Liver (tissue), 9 donors: ENCODE results near the gene SDE2. TPM values are rescaled to one million over a fixed set of nuclear protein-coding genes. Genes with fewer than 3 reads are reported as not detected.

Experiments
- DNase-seq: peaks from one replicate; pipeline ENCODE4 v3.0.0-alpha.2; 2017; ENCODE audit warnings: low spot score
- H3K27ac ChIP-seq, 2 donors: one replicate each; pipeline ENCODE4 v1.7.0; 2013; ENCODE audit warnings: inconsistent platforms in 2 of 2, low read length in 2 of 2, control low read depth in 1 of 2, low read depth in 1 of 2, mild to moderate bottlenecking in 1 of 2
- H3K27me3 ChIP-seq, 4 donors: one replicate each; pipeline versions ENCODE4 v1.6.1 to v1.7.0; 2013; ENCODE audit warnings: low read length in 3 of 4, inconsistent platforms in 1 of 4, mild to moderate bottlenecking in 1 of 4, moderate library complexity in 1 of 4; ENCODE audit not compliant: control insufficient read depth in 4 of 4, insufficient read depth in 4 of 4
- H3K36me3 ChIP-seq, 4 donors: one replicate each; pipeline versions ENCODE4 v1.6.1 to v1.7.0; 2013; ENCODE audit warnings: low read length in 3 of 4, mild to moderate bottlenecking in 3 of 4, low read depth in 1 of 4, moderate library complexity in 1 of 4; ENCODE audit not compliant: control insufficient read depth in 4 of 4, insufficient read depth in 3 of 4
- H3K4me1 ChIP-seq, 4 donors: one replicate each; pipeline versions ENCODE4 v1.6.1 to v1.7.0; 2013; ENCODE audit warnings: low read length in 3 of 4, mild to moderate bottlenecking in 3 of 4, moderate library complexity in 1 of 4; ENCODE audit not compliant: control insufficient read depth in 4 of 4, insufficient read depth in 4 of 4
- H3K4me3 ChIP-seq, 3 donors: one replicate each; pipeline versions ENCODE4 v1.6.1 to v1.7.0; 2013; ENCODE audit warnings: low read length in 3 of 3, control low read depth in 1 of 3, low read depth in 1 of 3, mild to moderate bottlenecking in 1 of 3
- H3K9ac ChIP-seq, 2 donors: one replicate each; pipeline ENCODE4 v1.7.0; 2013; ENCODE audit warnings: low read length in 2 of 2, mild to moderate bottlenecking in 2 of 2, moderate library complexity in 2 of 2, control low read depth in 1 of 2, low read depth in 1 of 2
- H3K9me3 ChIP-seq, 4 donors: one replicate each; pipeline versions ENCODE4 v1.6.1 to v1.7.0; 2013; ENCODE audit warnings: low read length in 3 of 4; ENCODE audit not compliant: control insufficient read depth in 4 of 4
- EGR1 ChIP-seq, 2 donors: IDR thresholded peaks; 2 replicates each; pipeline ENCODE4 v1.6.1; 2016 to 2018; ENCODE audit warnings: antibody characterized with exemption in 2 of 2, low read depth in 2 of 2
- FOXA1 ChIP-seq: IDR thresholded peaks from 2 replicates; pipeline ENCODE4 v1.6.1; 2016; ENCODE audit warnings: antibody characterized with exemption
- GABPA ChIP-seq, 2 donors: IDR thresholded peaks in 1 of 2; conservative IDR thresholded peaks in 1 of 2; 2 replicates each; pipeline ENCODE4 v1.6.1; 2016; ENCODE audit warnings: antibody characterized with exemption in 2 of 2, mild to moderate bottlenecking in 1 of 2, moderate library complexity in 1 of 2
- JUND ChIP-seq, 2 donors: IDR thresholded peaks; 2 replicates each; pipeline ENCODE4 v1.6.1; 2016; ENCODE audit warnings: antibody characterized with exemption in 2 of 2
- NR2F2 ChIP-seq: IDR thresholded peaks from 2 replicates; pipeline ENCODE4 v1.6.1; 2016; ENCODE audit warnings: antibody characterized with exemption
- RAD21 ChIP-seq, 2 donors: IDR thresholded peaks; 2 replicates each; pipeline ENCODE4 v1.6.1; 2016; ENCODE audit warnings: antibody characterized with exemption in 2 of 2, mild to moderate bottlenecking in 2 of 2
- RXRA ChIP-seq, 2 donors: IDR thresholded peaks; 2 replicates each; pipeline ENCODE4 v1.6.1; 2017 to 2018; ENCODE audit warnings: antibody characterized with exemption in 2 of 2, mild to moderate bottlenecking in 1 of 2
- SP1 ChIP-seq: IDR thresholded peaks from 2 replicates; pipeline ENCODE4 v1.6.1; 2018; ENCODE audit warnings: antibody characterized with exemption, mild to moderate bottlenecking
- YY1 ChIP-seq: IDR thresholded peaks from 2 replicates; pipeline ENCODE4 v1.6.1; 2016; ENCODE audit warnings: antibody characterized with exemption, mild to moderate bottlenecking
- WGBS: extraction: QIAGEN DNeasy Blood & Tissue Kit; methylation state at CpG from one replicate; pipeline ENCODE4 v1.1.7; 2013; 5-methylcytosine and 5-hydroxymethylcytosine counted together
- polyA plus RNA-seq, 2 donors: library from polyadenylated mRNA; stranded (reverse) in 1 of 2; unstranded in 1 of 2; fragments of 200-250 nt in 1 of 2; fragments of >200 nt in 1 of 2; fragmentation: Nextera tagmentation in 1 of 2; extraction: Ambion mirVana in 1 of 2; gene quantifications; one replicate each; pipeline versions ENCODE4 v1.2.1 to v1.2.3, GENCODE V29; 2013 to 2015
- total RNA-seq, 2 donors: library from RNA; depleted of rRNA; stranded (reverse); fragments of >200 nt; gene quantifications; one replicate each; pipeline ENCODE4 v1.2.3, GENCODE V29; 2014
- TF ChIP-seq, protein P1 (sequence below): IDR thresholded peaks from 2 replicates; pipeline ENCODE4 v1.6.1; 2016; ENCODE audit warnings: antibody characterized with exemption
- TF ChIP-seq, protein P2 (sequence below): IDR thresholded peaks from 2 replicates; pipeline ENCODE4 v1.6.1; 2016; ENCODE audit warnings: antibody characterized with exemption
- TF ChIP-seq, protein P3 (sequence below): fragments of 150-350 bp; IDR thresholded peaks from 2 replicates; pipeline ENCODE4 v1.5.1; 2017; ENCODE audit warnings: improper control_type of control experiment, low read depth, low read length; ENCODE audit not compliant: missing input control
- donor health status: healthy.
- donor health status: healthy.
- donor health status: healthy.
- donor health status: healthy.
- donor health status: healthy.

Gene SDE2
- total and polyA plus RNA-seq, 4 donors, result 4.7 to 53.7 (median 11.0) TPM

DNA sequence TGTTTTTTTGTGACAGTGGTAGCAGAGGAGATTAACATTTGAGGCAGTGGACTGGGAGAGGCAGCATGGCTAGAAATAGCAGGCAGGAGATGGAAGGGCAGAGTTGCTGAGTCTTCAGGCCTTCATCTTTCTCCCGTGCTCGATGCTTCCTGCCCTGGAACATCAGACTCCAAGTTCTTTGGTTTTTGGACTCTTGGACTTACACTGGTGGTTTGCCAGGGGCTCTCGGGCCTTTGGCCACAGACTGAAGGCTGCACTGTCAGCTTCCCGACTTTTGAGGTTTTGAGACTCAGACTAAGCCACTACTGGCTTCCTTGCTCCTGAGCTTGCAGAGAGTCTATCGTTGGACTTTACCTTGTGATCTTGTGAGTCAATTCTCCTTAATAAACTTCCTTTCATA is 33.9 kb downstream of the SDE2 start (continued):
- TF ChIP-seq GABPA (IDR thresholded peaks at IDR 0.05 in 1 of 2, conservative IDR thresholded peaks at IDR 0.05 in 1 of 2), result no peak

DNA sequence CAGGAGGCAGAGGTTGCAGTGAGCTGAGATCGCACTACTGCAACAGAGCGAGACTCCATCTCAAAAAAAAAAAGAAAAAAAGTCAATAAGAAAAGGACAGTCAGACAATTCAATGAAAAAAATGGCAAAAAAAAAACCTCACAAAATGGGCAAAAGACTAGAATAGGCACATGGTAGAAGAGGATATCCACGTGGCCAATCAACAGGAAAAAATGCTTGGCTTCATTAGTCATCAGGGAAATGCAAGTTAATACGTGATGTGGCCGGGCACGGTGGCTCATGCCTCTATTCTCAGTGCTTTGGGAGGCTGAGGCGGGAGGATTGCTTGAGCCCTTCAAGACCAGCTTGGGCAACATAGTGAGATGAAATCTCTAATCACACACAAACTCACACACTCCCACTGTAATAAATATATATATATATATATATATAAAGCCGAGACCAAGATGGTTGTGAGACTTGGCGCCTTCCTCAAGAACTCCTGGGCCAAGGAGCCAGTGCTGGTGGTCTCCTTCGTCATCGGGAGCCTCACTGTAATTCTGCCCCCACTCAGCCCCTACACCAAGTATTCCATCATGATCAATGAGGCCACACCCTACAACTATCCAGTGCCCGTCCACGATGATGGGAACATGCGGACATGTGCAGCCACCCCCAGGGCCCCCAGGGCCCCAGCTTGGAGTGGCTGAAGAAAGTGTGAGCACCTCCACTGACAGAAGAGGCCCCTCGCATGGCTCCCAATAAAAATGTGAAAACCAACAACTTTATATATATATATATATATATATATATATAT is 35.2 kb downstream of the SDE2 start:
- Histone ChIP-seq H3K4me3 (no peak overlapping the region), H3K36me3 (no peaks in the 10 kb centered on the region), H3K9ac (no peak overlapping the region), H3K27ac (no peak overlapping the region), H3K4me1 (peaks cover 3 to 9% (median 6%) of the 10 kb centered on the region in 4 donors), H3K9me3 (no peaks in the 10 kb centered on the region), H3K27me3 (no peaks in the 10 kb centered on the region)
- TF ChIP-seq YY1 (no peak), JUND (IDR thresholded peaks at IDR 0.05) (no peak)
- TF ChIP-seq, protein P1, sequence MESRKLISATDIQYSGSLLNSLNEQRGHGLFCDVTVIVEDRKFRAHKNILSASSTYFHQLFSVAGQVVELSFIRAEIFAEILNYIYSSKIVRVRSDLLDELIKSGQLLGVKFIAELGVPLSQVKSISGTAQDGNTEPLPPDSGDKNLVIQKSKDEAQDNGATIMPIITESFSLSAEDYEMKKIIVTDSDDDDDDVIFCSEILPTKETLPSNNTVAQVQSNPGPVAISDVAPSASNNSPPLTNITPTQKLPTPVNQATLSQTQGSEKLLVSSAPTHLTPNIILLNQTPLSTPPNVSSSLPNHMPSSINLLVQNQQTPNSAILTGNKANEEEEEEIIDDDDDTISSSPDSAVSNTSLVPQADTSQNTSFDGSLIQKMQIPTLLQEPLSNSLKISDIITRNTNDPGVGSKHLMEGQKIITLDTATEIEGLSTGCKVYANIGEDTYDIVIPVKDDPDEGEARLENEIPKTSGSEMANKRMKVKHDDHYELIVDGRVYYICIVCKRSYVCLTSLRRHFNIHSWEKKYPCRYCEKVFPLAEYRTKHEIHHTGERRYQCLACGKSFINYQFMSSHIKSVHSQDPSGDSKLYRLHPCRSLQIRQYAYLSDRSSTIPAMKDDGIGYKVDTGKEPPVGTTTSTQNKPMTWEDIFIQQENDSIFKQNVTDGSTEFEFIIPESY, result no peak
- no peak for DNase-seq
- whole genome bisulfite sequencing, result 96% methylated on average over 15 of the region's 15 CpGs

DNA sequence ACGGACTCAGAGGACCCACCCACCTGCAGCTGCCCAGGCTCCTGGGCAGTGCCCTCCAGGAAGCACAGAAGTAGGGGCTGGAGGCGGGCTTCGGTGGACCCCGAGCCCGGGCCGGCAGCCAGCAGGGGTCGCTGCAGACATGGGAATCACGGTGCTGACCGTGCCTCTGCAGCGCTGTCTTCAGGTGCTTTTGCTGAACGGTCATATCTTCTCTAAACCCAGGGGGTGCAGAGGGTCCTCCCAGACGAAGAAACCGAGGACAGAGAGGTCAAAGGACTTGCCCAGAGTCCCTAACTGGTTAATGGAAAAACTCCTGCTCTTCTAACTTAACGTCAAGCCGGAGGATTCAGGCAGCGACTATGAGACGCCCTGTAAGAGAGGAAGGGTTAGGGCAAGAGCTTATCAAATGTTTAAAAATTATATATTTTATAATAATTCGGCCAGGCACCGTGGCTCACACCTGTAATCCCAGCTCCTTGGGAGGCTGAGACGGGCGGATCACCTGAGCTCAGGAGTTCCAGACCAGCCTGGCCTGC is 36.6 kb downstream of the SDE2 start:
- TF ChIP-seq FOXA1 (no peak), JUND (IDR thresholded peaks at IDR 0.05) (no peak), RXRA (IDR thresholded peaks at IDR 0.05) (no peak), GABPA (IDR thresholded peaks at IDR 0.05 in 1 of 2, conservative IDR thresholded peaks at IDR 0.05 in 1 of 2) (no peak), SP1 (no peak), EGR1 (IDR thresholded peaks at IDR 0.05; ENCODE audit: low read depth in 2 of 2) (no peak), RAD21 (IDR thresholded peaks at IDR 0.05) (peak; percentile 42 to 68), NR2F2 (no peak)
- TF ChIP-seq, protein P2, sequence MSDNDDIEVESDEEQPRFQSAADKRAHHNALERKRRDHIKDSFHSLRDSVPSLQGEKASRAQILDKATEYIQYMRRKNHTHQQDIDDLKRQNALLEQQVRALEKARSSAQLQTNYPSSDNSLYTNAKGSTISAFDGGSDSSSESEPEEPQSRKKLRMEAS, result no peak
- TF ChIP-seq, protein P3, sequence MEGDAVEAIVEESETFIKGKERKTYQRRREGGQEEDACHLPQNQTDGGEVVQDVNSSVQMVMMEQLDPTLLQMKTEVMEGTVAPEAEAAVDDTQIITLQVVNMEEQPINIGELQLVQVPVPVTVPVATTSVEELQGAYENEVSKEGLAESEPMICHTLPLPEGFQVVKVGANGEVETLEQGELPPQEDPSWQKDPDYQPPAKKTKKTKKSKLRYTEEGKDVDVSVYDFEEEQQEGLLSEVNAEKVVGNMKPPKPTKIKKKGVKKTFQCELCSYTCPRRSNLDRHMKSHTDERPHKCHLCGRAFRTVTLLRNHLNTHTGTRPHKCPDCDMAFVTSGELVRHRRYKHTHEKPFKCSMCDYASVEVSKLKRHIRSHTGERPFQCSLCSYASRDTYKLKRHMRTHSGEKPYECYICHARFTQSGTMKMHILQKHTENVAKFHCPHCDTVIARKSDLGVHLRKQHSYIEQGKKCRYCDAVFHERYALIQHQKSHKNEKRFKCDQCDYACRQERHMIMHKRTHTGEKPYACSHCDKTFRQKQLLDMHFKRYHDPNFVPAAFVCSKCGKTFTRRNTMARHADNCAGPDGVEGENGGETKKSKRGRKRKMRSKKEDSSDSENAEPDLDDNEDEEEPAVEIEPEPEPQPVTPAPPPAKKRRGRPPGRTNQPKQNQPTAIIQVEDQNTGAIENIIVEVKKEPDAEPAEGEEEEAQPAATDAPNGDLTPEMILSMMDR, result peak; percentile 35
- H3K27ac ChIP-seq, result no peak overlapping the region
- no peaks in the 10 kb centered on the region for H3K27me3 ChIP-seq
- peaks cover 3 to 9% (median 6%) of the 10 kb centered on the region in 4 donors for H3K4me1 ChIP-seq
- 29% methylated on average over 21 of the region's 21 CpGs for WGBS
- no peak overlapping the region for H3K4me3 ChIP-seq
- no peaks in the 10 kb centered on the region for H3K9me3 ChIP-seq
- DNase-seq, result peak; percentile 86
- H3K36me3 ChIP-seq, result no peaks in the 10 kb centered on the region
- H3K9ac ChIP-seq, result no peak overlapping the region
